SIG-M5 (cell line): ENCODE measurements around the gene RNF115.
"Not testable (repeated sequence)": the region's sequence is repeated elsewhere in the genome, so short reads cannot be mapped to it uniquely, and the experiment has no call there.

ENCODE experiments used
- DNase-seq: peaks from one replicate; lab custom pipeline; 2025; lab: John Stamatoyannopoulos, UW

The RNF115 gene

GRCh38 chr1:145777357-145778145 is 46.3 kb downstream of the RNF115 start:
- no peak for DNase-seq

DNA sequence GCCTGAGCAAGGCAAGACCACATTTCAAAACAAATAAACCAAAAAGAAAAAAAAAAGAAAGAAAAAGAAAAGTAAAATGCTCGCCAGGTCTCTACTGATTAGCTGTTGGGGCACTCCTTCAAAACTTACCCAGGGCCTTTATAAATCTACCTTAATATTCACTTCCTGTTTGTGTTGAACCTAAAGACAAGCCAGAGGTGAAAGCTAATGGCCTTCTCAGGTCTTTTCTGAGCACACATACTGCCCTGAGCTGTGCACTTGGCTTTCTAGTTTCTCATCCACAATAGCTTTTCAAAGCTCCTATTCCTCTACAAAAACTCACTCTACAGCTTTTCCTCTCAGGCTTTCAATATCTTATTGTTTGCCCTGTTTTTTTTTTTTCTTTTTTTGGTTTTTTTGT is 50.5 kb downstream of the RNF115 start:
- no peak for DNase-seq

DNA sequence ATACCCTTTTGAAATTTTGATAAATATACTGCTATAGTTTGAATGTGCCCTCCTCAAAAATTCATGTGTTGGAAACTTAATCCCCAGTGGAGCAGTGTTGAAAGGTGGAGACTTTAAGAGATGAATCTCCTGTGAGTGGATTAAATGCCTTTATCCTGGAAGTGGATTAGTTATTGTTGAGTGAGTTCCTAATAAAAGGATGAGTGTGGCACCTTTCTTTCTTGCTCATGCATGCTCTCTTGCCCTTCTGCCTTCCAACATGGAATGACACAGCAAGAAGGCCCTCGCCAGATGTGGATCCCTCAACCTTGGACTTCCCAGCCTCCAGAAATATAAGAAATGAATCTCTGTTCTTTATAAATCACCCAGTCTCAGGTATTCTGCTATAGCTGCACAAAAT is 52.8 kb downstream of the RNF115 start:
- no peak for DNase-seq

GRCh38 chr1:145768004-145768403 is 55.9 kb downstream of the RNF115 start:
- not testable (repeated sequence) for DNase-seq

DNA sequence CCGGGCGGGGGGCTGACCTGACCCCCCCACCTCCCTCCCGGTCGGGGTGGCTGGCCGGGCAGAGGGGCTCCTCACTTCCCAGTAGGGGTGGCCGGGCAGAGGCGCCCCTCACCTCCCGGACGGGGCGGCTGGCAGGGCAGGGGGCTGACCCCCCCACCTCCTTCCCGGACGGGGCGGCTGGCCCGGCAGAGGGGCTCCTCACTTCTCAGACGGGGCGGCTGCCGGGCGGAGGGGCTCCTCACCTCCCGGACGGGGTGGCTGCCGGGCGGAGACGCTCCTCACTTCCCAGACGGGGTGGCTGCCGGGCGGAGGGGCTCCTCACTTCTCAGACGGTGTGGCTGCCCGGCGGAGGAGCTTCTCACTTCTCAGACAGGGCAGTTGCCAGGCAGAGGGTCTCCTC is 57.0 kb downstream of the RNF115 start:
- not testable (repeated sequence) for DNase-seq

DNA sequence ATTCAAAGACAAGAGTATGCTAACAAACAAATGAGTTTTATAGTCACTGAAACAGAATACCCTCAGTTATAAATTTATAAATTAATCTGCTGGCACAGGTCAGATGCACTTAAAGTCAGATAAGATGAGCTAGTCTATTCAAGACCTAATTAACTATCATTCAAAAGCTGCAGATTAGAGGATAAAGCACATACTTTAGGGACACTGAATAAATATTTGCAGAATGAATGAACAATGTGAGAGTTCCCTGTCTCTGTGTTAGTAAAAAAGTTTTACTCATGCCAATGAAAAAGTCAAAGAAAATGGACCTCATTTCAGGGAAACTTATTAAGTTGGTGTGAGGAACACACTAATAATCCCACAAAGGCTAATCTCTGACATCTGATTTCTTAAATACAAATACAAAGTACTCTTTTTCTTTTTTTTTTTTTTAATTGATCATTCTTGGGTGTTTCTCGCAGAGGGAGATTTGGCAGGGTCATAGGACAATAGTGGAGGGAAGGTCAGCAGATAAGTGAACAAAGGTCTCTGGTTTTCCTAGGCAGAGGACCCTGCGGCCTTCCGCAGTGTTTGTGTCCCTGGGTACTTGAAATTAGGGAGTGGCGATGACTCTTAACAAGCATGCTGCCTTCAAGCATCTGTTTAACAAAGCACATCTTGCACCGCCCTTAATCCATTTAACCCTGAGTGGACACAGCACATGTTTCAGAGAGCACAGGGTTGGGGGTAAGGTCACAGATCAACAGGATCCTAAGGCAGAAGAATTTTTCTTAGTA is 58.1 kb downstream of the RNF115 start:
- DNase-seq: not testable (repeated sequence)

- not testable (repeated sequence) for DNase-seq
Measured at GRCh38 chr1:145765127-145765526, 58.8 kb downstream of the RNF115 start.

- DNase-seq: not testable (repeated sequence)
Measured at GRCh38 chr1:145764231-145764940, 59.5 kb downstream of the RNF115 start.

DNA sequence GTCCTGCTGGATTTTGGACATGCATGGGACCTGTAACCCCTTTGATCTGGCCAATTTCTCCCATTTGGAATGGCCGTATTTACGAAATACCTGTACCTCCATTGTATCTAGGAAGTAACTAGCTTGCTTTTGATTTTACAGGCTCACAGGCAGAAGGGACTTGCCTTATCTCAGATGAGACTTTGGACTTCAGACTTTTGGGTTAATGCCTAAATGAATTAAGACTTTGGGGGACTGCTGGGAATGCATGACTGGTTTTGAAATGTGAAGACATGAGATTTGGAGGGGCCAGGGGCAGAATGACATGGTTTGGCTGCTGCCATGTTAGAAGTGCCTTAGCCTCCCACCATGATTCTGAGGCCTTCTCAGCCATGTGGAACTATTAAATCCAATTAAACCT is 61.9 kb downstream of the RNF115 start:
- DNase-seq: not testable (repeated sequence)

GRCh38 chr1:145761498-145761897 is 62.4 kb downstream of the RNF115 start:
- DNase-seq: not testable (repeated sequence)

DNA sequence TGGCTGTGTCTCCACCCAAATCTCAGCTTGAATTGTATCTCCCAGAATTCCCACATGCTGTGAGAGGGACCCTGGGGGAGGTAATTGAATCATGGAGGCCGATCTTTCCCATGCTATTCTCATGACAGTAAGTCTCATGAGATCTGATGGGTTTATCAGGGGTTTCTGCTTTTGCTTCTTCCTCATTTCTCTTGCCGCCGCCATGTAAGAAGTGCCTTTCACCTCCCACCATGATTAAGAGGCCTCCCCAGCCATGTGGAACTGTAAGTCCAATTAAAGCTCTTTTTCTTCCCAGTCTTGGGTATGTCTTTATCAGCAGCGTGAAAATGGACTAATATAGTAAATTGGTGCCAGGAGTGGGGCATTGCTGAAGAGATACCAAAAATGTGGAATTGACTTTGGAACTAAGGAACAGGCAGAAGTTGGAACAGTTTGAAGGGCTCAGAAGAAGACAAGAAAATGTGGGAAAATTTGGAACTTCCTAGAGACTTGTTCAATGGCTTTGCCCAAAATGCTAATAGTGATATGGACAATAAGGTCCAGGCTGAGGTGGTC is 63.4 kb downstream of the RNF115 start:
- not testable (repeated sequence) for DNase-seq

- no peak for DNase-seq
Measured at GRCh38 chr1:145759721-145760120, 64.2 kb downstream of the RNF115 start.

DNA sequence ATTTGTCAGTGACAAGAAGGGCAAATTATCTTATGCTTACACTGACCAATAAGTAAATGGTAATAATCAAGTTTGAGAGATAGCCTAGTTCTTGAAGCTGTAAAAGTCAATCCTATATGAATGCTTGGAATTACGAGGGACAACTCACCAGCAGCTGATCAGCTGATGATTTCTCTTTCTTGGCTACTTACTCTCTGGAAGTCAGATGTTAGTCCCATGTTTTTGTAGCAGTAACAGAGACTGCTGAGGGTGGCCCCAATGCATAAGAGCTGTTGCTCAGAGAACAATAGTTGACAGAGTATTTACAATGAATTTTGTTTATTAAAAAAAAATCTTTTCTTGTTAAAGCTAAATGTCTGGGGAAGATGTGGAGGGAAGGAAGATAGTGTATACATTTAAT is 65.3 kb downstream of the RNF115 start:
- no peak for DNase-seq

DNA sequence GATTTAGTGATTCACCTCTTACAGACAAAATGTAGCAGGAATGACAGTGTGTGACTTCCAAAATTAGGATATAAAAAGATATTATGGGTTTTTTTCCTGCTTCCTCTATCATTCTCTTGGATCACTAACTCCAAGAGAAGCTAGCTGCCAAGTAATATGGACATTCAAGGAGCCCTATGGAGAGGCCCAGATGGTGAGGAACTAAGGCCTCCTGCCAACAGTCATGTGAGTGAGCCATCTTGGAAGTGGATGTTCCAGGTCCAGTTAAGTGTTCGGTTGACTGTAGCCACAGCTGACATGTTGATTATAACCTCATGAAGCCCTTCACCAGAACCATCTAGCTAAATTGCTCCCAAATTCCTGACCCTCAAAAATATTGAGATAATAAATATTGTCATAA is 65.8 kb downstream of the RNF115 start:
- DNase-seq: no peak

DNA sequence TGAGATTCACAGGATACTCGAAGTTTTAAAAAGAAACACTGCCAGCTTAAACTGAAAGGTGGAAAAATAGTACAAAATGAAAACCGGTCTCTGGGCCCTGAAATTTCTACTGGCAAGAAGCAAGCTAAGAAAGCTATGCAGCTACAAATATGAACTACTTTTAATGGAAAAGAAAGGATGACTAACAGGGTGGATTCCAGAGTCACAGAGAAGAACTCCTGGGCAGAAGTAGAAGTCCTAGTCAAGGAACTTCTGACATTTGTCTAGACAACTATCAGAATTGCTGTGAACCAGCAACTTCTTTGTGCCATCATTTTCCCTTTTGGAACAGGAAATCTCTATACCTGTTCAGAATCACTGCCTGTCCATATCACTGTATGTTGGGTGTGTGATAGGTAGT is 66.5 kb downstream of the RNF115 start:
- DNase-seq: no peak

GRCh38 chr1:145751491-145752037 is 72.3 kb downstream of the RNF115 start:
- no peak for DNase-seq

GRCh38 chr1:145750426-145750825 is 73.5 kb downstream of the RNF115 start:
- DNase-seq: no peak

DNA sequence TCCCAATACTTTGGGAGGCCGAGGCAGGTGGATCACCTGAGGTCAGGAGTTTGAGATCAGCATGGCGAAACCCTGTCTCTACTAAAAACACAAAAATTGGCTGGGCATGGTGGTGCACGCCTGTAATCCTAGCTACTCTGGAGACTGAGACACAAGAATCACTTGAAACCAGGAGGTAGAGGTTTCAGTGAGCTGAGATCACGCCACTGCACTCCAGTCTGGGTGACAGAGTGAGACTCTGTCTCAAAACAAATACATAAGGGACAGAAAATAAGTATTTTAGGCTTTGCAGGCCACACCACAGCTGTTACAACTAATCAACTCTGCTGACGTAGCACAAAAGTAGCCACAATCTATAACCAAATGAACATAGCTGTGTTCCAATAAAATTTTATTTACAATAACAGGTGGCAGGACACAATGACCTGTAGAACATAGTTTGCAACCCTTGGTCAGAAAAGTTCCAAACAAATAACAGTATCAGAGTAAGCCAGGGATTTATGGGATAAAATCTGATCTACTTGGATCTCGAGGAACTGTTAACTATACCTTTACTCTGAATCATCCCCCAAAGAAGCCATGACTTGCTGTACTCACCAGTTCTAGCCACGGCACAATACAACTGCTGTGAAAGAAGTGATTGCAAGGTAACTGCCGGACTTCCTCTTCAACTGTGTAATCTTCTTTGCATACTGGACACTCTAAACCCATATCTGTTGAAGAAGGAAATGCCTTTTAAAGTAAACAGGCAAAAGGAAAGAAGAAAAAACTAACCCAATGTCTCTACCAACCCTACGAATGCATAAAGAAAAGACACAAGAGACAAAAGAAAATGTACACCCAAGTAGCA is 76.3 kb downstream of the RNF115 start:
- no peak for DNase-seq

GRCh38 chr1:145740269-145740668 is 83.6 kb downstream of the RNF115 start:
- no peak for DNase-seq

GRCh38 chr1:145736191-145736590 is 87.7 kb downstream of the RNF115 start:
- DNase-seq: no peak

GRCh38 chr1:145730900-145731299 is 93.0 kb downstream of the RNF115 start:
- no peak for DNase-seq
